ENCODE measurements around the gene FAM163B.
A peak's percentile ranks its signal among the peaks of the same experiment; 100 is the strongest.

FAM163B gene

GRCh38 chr9:133603135-133603927 lies 5.9 kb downstream of the FAM163B start:
- peak in 2 of 3 experiments; percentile 25 for TF ChIP-seq CTCF (IDR thresholded peaks at IDR 0.05; ENCODE audit: unreplicated experiment in 3 of 3)
- H3K27me3 Mint-ChIP-seq (ENCODE audit: low read depth): peaks cover 46% of the 10 kb centered on the region
- no peak overlapping the region for H3K4me3 Mint-ChIP-seq
- H3K9me3 Mint-ChIP-seq: no peaks in the 10 kb centered on the region
- no peak overlapping the region for H3K27ac Mint-ChIP-seq
- no peaks in the 10 kb centered on the region for H3K36me3 Mint-ChIP-seq (ENCODE audit: low read depth)
- no peaks in the 10 kb centered on the region for H3K4me1 Mint-ChIP-seq

GRCh38 chr9:133602277-133602676 lies 6.9 kb downstream of the FAM163B start:
- H3K4me3 Mint-ChIP-seq: no peak overlapping the region

GRCh38 chr9:133601746-133602145 lies 7.4 kb downstream of the FAM163B start:
- Mint-ChIP-seq H3K27me3 (ENCODE audit: low read depth) (peaks cover 30% of the 10 kb centered on the region), H3K36me3 (ENCODE audit: low read depth) (peaks cover 6% of the 10 kb centered on the region), H3K4me3 (no peak overlapping the region), H3K27ac (no peak overlapping the region), H3K9me3 (peaks cover 11% of the 10 kb centered on the region), H3K4me1 (no peaks in the 10 kb centered on the region)
- TF ChIP-seq CTCF (IDR thresholded peaks at IDR 0.05; ENCODE audit: unreplicated experiment in 3 of 3): no peak

More at GRCh38 chr9:133602277-133602676, 6.9 kb downstream of the FAM163B start:
- H3K4me1 Mint-ChIP-seq: no peaks in the 10 kb centered on the region
- H3K9me3 Mint-ChIP-seq: peaks cover 5% of the 10 kb centered on the region
- peaks cover 35% of the 10 kb centered on the region for H3K27me3 Mint-ChIP-seq (ENCODE audit: low read depth)
- H3K27ac Mint-ChIP-seq: no peak overlapping the region
- no peak for TF ChIP-seq CTCF (IDR thresholded peaks at IDR 0.05; ENCODE audit: unreplicated experiment in 3 of 3)
- H3K36me3 Mint-ChIP-seq (ENCODE audit: low read depth): peaks cover 2% of the 10 kb centered on the region

GRCh38 chr9:133600739-133601138 lies 8.4 kb downstream of the FAM163B start:
- peaks cover 16% of the 10 kb centered on the region for H3K9me3 Mint-ChIP-seq
- no peak for TF ChIP-seq CTCF (IDR thresholded peaks at IDR 0.05; ENCODE audit: unreplicated experiment in 3 of 3)
- H3K4me3 Mint-ChIP-seq: no peak overlapping the region
- no peak overlapping the region for H3K27ac Mint-ChIP-seq
- peaks cover 20% of the 10 kb centered on the region for H3K27me3 Mint-ChIP-seq (ENCODE audit: low read depth)
- peaks cover 6% of the 10 kb centered on the region for H3K36me3 Mint-ChIP-seq (ENCODE audit: low read depth)
- H3K4me1 Mint-ChIP-seq: no peaks in the 10 kb centered on the region

GRCh38 chr9:133599470-133600173 lies 9.6 kb downstream of the FAM163B start:
- Mint-ChIP-seq H3K27me3 (ENCODE audit: low read depth) (peaks cover 18% of the 10 kb centered on the region), H3K4me1 (no peaks in the 10 kb centered on the region), H3K27ac (no peak overlapping the region), H3K4me3 (no peak overlapping the region), H3K9me3 (peaks cover 16% of the 10 kb centered on the region), H3K36me3 (ENCODE audit: low read depth) (peaks cover 6% of the 10 kb centered on the region)
- TF ChIP-seq CTCF (IDR thresholded peaks at IDR 0.05; ENCODE audit: unreplicated experiment in 3 of 3): no peak

Data from nephron (organoid).